HL-60/S4 treated with retinoic acid at 250 ng/mL for 4 days and 3 days (cell line): Measurements from ENCODE around the gene ZNF467.

Experiments
- in situ Hi-C: fragments of 300-500 bp; cut with MboI; formaldehyde crosslinking; loops from 2 replicates; pipeline ENCODE4 v1.7.0; 2022; ENCODE audit warnings: low sequenced_read_pairs

The ZNF467 gene, protein sequence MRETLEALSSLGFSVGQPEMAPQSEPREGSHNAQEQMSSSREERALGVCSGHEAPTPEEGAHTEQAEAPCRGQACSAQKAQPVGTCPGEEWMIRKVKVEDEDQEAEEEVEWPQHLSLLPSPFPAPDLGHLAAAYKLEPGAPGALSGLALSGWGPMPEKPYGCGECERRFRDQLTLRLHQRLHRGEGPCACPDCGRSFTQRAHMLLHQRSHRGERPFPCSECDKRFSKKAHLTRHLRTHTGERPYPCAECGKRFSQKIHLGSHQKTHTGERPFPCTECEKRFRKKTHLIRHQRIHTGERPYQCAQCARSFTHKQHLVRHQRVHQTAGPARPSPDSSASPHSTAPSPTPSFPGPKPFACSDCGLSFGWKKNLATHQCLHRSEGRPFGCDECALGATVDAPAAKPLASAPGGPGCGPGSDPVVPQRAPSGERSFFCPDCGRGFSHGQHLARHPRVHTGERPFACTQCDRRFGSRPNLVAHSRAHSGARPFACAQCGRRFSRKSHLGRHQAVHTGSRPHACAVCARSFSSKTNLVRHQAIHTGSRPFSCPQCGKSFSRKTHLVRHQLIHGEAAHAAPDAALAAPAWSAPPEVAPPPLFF

GRCh38 chr7:149773446-149774236 is at the start of gene ZNF467:
Gene ZNF467, minus strand, starts transcription at chr7:149773588. Its CDS starts 2,556 bp downstream, at chr7:149771032.
- in situ Hi-C loops = no loop called here

GRCh38 chr7:149822353-149822943 is 49.1 kb upstream of the ZNF467 start:
- in situ Hi-C loops = no loop called here

- in situ Hi-C loops = no loop called here
These were observed 48.1 kb upstream of the ZNF467 start for GRCh38 chr7:149821191-149822148.

- in situ Hi-C loops = no loop called here
These were observed 47.3 kb upstream of the ZNF467 start for GRCh38 chr7:149820622-149821190.

DNA sequence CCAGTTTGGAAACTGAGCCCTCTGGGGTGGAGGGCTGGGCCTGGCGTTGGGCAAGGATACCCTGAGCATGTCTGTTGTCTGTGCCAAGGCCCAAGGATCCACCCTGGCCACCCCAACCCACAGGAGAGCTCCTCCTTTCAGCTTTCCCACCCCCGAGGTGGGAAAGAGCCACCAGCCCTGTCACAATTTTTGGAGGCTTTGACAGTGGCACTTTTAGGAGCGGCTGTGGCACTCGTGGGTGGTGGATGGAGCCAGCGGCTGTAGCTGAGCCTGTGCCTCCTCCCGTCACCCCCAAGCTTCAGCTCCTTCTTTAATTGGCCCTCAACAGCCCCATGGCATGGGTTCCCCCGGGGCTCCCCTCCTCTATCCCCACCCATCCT is 46.6 kb upstream of the ZNF467 start:
- in situ Hi-C loops = no loop called here

DNA sequence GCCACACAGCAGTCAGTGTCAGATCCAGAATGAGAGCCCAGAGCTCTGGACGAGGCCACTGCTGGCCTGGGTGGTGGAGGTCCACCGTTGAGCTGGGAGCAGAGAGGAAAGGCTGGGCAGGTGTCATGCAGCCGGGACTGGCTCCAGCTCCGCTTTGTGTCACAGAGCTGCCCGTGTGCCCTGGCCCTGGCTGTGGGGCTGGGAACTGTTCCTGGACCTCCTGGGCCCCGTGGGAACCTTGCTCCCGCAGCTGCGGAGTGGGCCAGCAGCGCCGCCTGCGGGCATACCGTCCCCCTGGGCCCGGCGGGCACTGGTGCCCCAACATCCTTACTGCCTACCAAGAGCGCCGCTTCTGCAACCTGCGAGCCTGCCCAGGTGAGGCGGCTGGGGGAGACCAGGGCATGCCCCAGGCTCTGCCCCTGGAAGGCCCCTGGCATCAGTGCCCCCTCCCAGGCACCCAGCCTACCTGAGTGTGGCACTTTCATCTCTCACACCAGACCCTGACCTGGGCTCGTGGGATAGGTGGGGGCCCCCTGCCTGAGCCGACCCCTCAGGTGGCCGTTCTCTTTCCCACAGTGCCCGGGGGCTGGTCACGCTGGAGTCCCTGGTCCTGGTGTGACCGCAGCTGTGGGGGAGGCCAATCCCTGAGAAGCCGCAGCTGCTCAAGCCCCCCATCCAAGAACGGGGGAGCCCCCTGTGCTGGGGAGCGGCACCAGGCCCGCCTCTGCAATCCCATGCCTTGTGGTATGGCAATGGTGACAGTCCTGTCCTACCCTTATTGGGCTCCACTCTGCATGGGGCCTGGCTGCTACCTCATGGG is 46.0 kb upstream of the ZNF467 start:
- in situ Hi-C loops = no loop called here

GRCh38 chr7:149818536-149818840 is 45.1 kb upstream of the ZNF467 start:
- in situ Hi-C loops = no loop called here

- in situ Hi-C loops = no loop called here
These were observed 44.6 kb upstream of the ZNF467 start for GRCh38 chr7:149817836-149818535.

- in situ Hi-C loops = no loop called here
These were observed 43.9 kb upstream of the ZNF467 start for GRCh38 chr7:149817301-149817771.

DNA sequence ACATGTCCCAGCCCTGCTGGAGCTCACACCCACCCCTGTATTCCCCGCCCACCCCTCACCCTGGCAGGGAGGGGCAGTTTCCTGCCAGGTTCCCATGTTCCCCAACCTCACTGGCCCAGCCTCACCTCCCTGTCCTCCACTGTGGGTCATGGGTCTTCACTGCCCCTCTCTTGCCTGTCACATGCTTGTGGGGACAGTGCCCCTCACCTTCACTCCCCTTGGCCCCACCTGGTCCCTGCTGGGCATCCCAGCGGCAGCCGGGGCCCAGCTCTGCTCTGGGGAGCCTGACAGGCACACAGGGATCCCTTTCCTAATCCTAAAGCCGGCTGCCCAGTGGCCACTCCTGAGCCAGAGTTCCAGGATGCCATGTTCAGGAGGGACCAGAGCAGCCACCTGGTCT is 43.4 kb upstream of the ZNF467 start:
- in situ Hi-C loops = no loop called here

- in situ Hi-C loops = no loop called here
These were observed 42.9 kb upstream of the ZNF467 start for GRCh38 chr7:149816267-149816751.

GRCh38 chr7:149815661-149816266 is 42.4 kb upstream of the ZNF467 start:
- in situ Hi-C loops = no loop called here

- in situ Hi-C loops = no loop called here
These were observed 41.7 kb upstream of the ZNF467 start for GRCh38 chr7:149815121-149815520.

DNA sequence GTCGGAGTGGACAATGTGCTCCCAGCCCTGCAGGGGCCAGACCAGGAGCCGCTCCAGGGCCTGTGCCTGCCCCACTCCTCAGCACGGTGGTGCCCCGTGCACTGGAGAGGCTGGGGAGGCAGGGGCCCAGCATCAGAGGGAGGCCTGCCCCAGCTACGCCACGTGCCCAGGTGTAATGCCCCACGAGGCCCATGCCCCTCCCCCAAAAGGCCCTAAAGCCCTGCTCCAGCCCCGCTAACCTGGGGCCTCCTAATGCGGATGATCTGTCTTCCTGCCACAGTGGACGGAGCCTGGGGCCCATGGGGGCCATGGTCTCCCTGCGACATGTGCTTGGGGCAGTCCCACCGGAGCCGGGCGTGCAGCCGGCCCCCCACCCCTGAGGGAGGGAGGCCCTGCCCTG is 41.1 kb upstream of the ZNF467 start:
- in situ Hi-C loops = no loop called here

- in situ Hi-C loops = no loop called here
These were observed 40.1 kb upstream of the ZNF467 start for GRCh38 chr7:149813254-149814035.

DNA sequence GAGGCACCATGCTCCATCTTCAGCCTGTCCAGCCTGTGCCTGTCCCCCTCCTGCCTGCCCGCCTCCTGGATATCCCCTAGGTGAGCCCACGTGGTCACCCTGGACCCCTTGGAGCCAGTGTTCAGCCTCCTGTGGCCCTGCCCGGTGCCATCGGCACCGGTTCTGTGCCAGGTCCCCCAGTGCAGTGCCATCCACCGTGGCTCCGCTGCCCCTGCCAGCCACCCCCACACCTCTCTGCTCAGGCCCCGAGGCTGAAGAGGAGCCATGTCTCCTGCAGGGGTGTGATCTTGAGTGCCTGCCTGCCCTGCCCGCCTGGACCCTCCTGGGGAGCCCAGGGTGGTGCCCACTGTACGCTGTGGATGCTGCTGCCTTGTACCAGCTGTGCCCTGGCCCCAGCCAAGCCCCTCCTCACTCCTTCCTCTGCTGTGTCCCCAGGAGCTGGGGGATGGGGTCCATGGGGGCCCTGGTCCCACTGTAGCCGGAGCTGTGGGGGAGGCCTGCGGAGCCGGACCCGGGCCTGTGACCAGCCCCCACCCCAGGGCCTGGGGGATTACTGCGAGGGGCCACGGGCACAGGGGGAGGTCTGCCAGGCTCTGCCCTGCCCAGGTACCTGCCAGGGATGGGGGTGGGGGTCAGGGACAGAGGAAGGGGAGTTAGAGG is 38.6 kb upstream of the ZNF467 start:
- in situ Hi-C loops = no loop called here

DNA sequence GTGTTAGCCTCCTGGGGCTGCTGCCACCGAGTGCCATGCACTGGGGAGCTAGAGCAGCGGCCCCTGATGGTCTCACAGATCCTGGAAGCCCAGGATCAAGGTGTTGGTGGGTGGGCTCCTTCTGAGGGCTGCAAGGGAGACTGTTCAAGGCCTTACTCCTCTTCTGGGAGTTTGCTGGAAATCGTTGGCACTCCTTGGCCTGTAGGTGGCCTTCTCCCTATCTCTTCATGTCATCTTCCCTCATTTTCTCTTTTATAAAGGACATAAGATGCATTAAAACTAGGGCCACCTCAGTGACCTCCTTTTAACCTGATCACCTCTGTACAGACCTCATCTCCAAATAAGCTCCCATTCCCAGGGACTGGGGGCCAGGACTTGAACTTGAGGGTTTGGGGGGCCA is 37.8 kb upstream of the ZNF467 start:
- in situ Hi-C loops = no loop called here
